Fibroblast of upper back skin (primary cell): Measurements from ENCODE around the gene FHOD3.
A peak's percentile ranks its signal among the peaks of the same experiment; 100 is the strongest.

Experiments used
- DNase-seq: peaks from one replicate; pipeline ENCODE4 v3.0.0-alpha.2; 2013

The FHOD3 gene

GRCh38 chr18:36492604-36493329 lies 195.3 kb downstream of the FHOD3 start:
- no peak for DNase-seq

GRCh38 chr18:36493349-36494159 lies 196.0 kb downstream of the FHOD3 start:
- peak; percentile 36 for DNase-seq

- no peak for DNase-seq
Observed at GRCh38 chr18:36494160-36494437, 196.6 kb downstream of the FHOD3 start.

- no peak for DNase-seq
Observed at GRCh38 chr18:36496022-36496421, 198.5 kb downstream of the FHOD3 start.

- DNase-seq, result no peak
Observed at GRCh38 chr18:36499938-36500337, 202.4 kb downstream of the FHOD3 start.

GRCh38 chr18:36501100-36501499 lies 203.6 kb downstream of the FHOD3 start:
- no peak for DNase-seq

GRCh38 chr18:36503477-36503876 lies 206.0 kb downstream of the FHOD3 start:
- DNase-seq, result no peak

GRCh38 chr18:36504928-36505327 lies 207.4 kb downstream of the FHOD3 start:
- DNase-seq, result no peak

- DNase-seq, result no peak
Observed at GRCh38 chr18:36505665-36506064, 208.2 kb downstream of the FHOD3 start.

- no peak for DNase-seq
Observed at GRCh38 chr18:36509646-36510197, 212.2 kb downstream of the FHOD3 start.

GRCh38 chr18:36511791-36512352 lies 214.4 kb downstream of the FHOD3 start:
- no peak for DNase-seq

- DNase-seq, result no peak
Observed at GRCh38 chr18:36513556-36513955, 216.0 kb downstream of the FHOD3 start.

GRCh38 chr18:36514778-36515177 lies 217.3 kb downstream of the FHOD3 start:
- no peak for DNase-seq

GRCh38 chr18:36516258-36516657 lies 218.7 kb downstream of the FHOD3 start:
- DNase-seq, result no peak

- no peak for DNase-seq
Observed at GRCh38 chr18:36516726-36517125, 219.2 kb downstream of the FHOD3 start.

- no peak for DNase-seq
Observed at GRCh38 chr18:36518839-36519238, 221.3 kb downstream of the FHOD3 start.

GRCh38 chr18:36519358-36519757 lies 221.8 kb downstream of the FHOD3 start:
- DNase-seq, result peak; percentile 53

- no peak for DNase-seq
Observed at GRCh38 chr18:36522509-36522908, 225.0 kb downstream of the FHOD3 start.

- no peak for DNase-seq
Observed at GRCh38 chr18:36525913-36526312, 228.4 kb downstream of the FHOD3 start.

- no peak for DNase-seq
Observed at GRCh38 chr18:36526611-36527010, 229.1 kb downstream of the FHOD3 start.

GRCh38 chr18:36527051-36527450 lies 229.5 kb downstream of the FHOD3 start:
- no peak for DNase-seq

GRCh38 chr18:36527740-36528455 lies 230.4 kb downstream of the FHOD3 start:
- DNase-seq, result no peak

- no peak for DNase-seq
Observed at GRCh38 chr18:36529747-36530146, 232.2 kb downstream of the FHOD3 start.
